HG02642 (cell line): ENCODE results near the gene RPL27A.

Source experiments
- ATAC-seq: cut with Tn5 transposase; IDR thresholded peaks from one replicate; pipeline ENCODE4 v1.9.1; 2021; ENCODE audit warnings: mild to moderate bottlenecking; ENCODE audit not compliant: unreplicated experiment, poor library complexity

RPL27A gene

DNA sequence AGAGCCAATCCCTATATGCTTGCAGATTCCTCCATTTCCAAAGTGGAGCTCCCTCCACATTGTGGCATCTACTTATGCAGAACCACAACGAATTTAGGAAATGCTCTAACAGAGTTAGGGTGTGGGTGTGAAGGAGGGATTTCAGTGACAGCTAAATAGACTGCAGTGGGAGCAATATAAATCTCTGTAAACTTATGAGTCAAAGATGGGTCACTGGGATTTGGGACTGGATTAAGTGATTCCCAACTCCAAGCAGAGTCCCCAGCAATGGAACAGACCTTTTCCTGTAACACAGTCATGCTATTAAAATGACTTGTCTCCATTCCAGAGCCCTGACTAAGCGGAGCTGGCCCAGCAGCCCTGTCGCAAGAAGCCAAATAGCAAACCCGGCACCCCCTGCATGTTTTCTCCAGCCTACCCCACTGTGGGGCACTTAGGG, 36.6 kb downstream of the RPL27A start:
- ATAC-seq = no peak

DNA sequence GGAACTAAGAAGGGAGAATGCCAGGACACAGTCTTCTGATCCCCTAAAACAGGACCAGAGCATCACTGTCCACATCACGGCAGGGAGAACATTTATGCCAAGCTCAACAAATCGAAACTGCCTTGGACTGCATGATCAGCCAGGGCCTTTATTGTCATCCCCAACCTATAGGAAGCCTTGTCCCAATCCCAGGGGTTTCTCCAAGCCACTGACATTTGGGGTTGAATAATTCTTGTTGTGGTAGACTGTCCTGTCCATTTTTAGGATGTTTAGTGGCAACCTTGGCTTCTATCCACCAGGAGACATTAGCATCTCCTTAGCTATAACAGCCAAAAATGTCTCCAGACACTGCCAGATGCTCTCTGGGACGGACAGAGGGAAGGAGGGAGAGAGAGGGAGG, 37.1 kb downstream of the RPL27A start:
- ATAC-seq = no peak

DNA sequence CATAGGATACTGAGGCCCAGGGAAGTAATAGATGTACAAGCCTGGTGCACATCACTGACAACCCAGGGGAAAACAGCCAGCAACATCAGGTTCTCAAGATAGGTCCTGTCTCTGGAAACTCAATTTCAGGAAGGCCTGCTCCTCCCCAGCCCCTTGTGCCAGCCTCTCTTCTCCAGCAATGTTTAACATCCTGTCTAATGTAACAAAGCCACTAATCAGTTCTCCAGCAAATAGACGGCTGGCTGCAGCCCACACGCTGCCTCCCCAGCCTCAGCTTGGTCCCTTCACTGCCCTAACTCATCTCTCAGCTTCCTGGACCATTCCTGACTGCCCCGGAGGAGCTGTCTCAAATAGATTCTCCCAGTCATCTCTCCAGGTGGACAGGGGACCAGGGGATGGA, 37.8 kb downstream of the RPL27A start:
- ATAC-seq = no peak

DNA sequence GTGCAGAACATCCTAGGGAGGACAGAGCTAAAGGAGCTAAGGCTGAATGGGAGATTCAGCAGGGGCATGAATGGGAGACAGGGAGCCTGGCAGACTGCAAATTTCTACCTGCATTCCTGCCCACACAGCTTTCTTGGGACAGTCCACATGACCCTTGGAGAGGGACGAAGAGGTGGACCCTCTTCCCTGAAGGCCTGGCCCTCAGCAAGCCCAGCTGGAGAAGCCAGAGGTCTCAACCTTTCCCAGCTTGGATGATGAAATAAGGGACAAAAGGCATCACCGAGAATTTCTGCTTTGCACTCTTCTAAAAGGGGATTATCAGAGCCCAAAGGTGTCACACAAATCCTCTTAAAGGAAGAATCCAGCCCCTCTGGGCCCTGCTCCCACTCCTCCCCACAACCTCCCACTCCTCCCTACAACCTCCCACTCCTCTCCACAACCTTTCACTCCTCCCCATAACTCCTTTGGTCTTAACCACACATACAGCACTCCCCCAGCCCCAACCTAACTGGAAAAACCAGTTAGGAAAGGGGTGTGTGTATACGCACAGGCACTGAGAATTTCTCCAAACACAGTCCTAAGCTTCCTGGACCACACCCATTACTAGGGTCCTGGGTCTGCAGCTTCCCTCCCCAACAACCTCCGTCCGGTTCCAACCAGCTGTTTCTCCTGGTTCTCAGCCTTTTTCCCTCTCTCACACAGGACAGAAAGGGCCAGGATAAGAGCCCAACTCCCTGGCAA, 38.4 kb downstream of the RPL27A start:
- ATAC-seq = no peak

DNA sequence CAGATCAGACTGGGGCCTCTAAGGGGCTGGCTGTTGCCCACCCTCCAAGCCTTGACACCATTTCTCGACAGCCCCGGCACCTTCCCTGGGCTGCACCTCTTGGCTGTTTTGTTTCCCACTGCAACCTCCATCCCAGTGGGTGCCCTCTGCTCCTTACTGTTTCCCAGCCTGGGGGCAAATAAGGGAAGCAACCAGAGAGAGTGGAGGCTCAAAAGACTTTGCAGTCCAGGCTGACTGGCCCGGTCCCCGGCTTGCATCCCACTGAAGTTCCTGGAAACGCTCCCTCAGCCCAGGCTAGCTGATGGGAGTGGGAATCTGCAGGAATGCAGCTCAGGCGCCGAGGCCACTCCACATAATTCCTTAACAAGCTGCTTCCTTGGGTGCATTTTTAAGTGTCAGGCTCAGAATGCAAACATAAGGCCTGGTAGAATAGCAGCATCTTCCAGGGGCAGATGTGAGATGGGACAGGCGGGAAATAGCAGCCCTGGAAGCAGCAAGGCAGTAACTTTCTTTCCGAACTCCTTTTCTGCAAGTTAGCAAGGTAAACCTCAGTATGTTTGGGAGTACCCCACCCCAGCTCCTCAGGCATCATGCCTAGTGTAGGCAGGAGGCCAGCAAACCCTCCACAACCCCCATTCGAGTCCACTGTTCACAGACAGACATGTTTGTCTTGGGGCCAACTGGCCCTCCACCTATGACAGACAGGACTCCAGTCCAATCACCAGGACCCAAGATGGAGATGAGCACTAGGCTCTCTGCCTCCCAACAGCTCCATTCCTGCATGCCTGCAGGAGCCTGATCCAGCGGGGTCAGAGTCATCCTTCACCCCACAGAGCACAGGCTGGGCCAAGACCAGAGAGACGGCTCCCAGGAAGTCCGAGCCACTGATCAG, 39.3 kb downstream of the RPL27A start:
- no peak for ATAC-seq

DNA sequence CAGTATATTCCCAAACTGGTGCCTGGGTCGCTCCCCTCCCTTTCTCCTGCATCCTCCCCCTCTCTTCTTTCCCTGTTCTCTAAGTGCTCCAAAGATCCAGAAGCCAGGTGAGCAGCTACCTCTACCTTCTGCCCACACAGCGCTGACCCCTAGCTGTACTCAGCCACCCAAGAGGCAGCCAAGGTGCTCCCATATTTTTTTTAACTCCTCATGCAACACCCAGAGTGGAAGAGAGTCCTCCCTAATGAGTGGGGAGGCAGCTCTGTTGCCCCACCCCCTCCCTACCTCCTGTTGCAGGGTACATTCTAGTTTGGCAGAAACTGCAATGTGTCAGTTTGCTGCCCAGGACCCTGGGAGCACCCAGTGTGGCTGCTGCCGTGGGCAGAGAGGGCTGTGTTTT, 40.2 kb downstream of the RPL27A start:
- no peak for ATAC-seq

DNA sequence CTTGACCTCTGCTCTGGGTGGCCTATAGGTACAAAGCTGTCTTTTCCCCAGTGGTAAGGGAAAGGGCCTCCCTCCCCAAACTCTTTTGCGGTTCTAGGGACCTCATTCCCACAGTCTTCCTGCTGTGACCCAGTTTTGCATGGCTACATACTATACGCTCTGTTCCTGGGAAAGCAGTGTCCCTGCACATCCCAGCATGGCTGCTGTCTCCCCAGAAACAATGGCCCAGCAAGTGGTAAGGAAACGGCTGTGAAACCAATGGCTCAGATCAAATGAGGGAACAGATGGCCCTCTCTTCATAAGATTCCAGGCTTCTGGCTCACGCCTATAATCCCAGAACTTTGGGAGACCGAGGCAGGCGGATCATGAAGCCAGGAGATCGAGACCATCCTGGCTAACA, 41.1 kb downstream of the RPL27A start:
- no peak for ATAC-seq

DNA sequence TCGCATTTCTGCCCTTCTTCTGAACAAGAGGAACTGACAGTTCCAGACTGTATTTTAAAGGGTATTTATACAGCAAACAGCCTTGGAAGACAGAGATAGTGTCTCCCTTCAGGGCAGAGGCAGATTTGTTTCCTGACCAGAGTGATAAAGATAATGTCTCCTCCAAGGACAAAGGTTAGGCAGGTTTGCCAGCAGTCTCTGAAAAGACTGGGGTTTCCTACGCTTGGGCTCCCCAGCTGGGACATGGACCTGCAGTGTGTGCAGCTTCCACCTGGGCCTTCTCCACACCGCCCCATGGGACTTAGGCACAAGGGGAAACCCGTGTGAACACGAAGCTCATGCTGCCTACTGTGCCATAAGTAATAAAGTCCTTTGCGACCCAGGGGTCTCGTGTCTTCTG, 42.1 kb downstream of the RPL27A start:
- no peak for ATAC-seq

DNA sequence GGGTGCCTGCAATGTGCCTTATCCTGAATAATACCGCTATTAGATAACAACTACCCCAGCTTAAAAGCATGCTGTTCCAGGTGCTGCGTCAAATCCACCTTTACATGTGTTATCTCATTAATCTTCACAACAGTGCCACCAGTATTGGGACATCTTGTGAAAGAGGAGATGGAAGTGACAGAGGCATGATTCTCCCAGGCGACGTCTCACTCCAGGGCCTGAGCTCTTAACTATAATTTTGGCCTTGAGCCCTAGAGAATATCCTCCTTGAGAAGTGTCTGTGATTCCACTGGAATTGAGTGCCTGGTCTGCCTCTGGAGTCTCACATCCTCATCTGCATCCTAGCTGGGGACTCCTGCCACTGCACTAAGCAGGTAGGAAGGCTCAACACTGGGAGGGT, 43.8 kb downstream of the RPL27A start:
- no peak for ATAC-seq

DNA sequence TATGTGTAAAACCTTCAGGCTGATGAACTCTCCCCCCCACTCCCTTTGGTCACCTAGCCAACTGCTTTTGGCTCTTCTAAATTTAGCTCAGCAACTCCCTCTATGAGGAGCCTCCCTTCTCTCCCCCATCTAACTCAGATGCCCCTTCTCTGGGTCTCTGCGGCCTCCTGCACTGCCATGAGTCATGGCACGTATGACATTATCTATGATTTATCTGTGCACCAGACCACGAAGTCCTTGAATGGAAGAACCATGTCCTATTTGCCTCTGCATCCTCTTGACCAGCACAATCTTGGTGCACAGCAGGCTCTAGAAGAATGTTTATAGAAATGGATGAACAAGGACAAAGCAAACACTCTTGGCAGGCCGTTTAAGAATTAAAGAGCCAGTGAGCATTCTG, 46.0 kb downstream of the RPL27A start:
- no peak for ATAC-seq

DNA sequence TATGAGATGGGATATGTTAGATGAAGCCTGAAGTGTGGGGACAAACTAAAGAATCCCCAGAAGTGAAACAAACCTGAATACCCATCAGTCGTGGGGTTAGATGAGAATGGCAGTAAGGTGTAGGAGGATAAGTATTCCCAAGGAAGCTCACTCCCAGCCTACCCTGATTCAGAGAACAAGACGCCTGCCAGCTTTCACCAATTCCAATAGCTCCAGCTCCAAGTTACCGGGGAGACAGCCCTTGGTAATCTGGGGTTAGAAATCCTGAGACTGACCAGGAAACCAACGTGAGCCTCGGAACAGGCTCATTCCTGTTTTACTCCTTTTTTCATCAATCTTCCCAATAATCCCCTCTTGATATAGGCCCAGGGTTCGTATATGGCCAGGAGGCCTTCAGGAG, 46.5 kb downstream of the RPL27A start:
- ATAC-seq = no peak

DNA sequence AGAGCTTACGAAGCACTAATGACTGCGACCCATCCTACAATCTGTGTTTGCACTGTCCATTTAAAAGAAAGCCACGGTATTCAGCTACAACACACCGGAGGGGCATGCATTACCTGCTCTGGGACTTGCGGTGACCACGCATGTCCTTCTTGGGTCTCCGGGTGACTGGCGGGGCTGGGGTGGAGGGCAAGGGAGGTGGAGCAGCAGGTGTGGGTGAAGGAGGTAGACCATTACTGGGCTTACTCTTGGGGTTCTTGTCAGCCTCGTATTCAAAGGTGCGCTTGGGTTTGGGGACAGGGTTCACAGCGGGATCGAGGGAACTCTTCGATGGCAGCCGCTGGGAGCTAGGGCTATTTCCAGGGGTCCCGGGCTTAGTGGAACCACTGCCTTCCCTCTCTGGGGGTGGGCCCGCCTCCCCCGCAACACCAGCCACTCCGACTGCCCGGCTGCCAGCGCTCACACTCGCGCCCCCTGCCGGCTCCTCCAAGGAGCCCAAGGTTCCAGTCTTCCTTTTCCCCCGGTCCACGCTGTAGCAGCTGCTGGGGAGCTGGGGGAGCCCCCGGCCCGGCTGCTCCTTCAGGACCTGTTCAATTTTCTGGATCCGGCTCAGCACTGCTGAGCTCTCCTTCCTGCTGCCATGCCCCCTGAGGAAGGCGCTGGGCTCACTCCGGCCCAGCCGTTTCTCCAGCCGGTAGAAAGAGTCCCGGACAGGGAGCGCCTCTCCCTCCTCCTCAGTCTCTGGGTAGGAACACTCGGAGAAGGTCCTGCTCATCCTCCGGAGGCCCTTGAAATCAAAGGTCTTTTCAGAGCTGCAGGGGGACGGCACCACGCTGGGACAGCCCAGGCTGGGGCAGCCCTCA, 47.5 kb downstream of the RPL27A start:
- ATAC-seq = no peak

DNA sequence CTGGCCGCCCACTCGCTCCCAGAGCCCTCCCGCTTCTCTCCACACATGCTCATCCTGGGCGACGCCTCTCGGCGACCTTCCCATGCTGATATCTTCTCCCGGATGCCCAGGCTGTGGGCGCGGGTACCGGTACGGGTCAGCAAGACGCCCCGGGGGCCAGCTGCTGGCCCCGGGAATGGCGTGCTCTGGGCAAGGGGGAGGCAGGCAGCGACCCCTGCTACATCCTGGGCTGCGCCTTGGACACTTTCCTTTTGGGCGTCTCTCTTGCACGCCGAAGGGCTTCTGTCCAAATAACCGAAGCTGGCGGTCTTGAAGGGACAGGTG, 48.1 kb downstream of the RPL27A start:
- ATAC-seq = no peak

DNA sequence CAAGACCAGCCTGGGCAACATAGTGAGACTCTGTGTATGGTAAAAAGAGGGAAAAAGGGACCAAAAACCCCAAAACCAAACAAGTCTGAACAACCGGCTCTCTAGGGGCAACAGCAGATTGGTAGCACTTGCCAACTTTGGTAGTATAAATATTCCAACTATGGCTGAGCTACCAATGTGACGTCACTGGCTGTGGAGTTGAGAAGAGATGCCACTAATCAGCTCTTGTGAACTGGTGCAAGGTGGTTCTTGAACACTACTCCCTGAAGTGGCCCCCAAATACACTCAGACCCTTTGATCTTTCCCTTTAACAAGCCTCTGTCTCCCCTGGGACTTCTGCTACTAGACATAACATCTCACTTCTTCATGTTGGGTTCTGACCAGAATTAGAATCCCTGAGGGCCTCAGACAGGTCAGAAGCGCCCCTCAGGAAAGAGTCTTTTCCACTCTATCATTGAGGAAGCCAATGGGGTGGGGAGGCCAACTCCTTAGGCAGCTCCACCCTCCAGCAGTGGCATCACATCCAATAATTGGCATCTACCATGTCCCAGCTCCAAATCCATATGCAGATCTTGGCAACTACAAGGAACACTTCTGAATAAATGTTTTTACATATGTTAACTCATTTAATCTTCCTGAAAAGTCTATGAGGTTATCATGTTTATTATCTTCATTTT, 49.2 kb downstream of the RPL27A start:
- no peak for ATAC-seq

DNA sequence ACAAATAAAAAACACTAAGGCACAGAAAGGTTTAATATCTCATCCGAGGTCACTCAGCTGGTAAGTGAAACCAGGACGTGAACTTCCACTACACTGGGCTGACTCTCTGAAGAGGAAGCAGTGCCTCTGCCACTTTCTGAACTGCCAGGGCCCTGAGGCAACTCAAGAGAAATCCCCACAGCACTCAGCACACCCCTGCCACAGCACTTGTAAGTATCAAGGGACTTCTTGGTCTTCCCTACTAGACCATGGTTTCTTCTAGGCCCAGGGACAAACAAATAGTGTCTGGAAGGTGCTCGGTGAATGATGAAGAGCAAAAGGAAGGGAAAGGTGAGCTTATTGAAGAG, 49.7 kb downstream of the RPL27A start:
- peak; percentile 84 for ATAC-seq

DNA sequence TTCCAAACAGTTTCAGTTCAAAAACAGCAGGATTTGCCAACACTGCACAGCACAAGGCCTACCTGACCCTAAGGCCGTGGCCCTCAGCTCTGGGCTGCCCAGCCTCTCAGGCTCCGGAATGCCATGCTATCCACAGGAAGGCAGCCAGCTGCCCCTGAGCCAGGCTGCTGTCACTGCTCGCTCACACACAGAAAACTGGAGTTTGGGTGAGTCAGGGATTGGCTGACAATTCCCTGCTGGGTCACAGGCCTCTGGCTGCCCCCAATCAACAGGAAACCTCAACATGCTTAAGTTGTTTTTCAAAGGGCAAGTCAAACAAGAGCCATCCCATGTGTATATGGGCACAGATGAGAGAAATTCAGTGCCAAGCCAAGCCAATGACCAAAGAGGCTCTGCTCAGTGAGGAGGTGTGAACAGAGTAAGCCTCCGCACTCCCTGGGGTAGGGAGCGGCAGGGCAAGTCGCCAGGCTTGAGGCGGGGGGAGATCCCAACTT, 50.2 kb downstream of the RPL27A start:
- ATAC-seq = peak; percentile 15

DNA sequence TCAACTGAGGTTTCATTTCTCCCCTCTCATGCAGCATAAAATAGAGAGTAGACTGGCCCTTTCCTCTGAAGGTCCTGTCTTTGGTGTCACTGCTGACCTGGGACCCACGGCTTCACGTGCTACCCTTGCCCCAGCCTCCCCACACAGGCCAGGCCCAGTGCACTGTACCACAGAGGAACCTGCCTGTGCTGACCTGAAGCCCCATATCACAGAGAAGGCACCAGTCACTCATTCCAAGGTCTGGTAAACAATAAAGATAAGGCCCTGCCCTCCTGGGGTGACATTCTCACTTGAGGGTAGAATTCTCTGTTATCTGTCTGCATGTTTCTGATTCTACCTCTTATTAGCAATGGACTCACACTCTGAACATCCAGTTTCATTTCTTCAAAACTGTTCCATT, 51.3 kb downstream of the RPL27A start:
- no peak for ATAC-seq

DNA sequence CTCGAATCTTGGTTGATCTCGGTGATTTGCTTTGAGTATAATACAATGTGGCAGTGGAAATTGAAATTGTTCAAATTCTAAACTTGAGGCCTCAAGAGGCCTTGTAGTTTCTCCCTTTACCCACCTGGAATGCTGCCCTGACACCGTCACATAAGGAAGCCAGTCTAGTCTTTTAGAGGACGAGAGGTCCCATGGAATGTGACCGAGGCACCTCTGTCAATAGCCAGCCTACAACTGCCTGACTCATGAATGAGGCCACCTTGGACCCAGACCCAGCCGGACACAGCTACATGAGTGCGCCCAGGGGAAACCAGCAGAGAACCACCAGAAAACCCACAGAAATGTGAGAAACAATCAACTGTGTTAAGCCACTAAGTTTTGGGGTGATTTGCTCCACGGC, 52.5 kb downstream of the RPL27A start:
- ATAC-seq = no peak

DNA sequence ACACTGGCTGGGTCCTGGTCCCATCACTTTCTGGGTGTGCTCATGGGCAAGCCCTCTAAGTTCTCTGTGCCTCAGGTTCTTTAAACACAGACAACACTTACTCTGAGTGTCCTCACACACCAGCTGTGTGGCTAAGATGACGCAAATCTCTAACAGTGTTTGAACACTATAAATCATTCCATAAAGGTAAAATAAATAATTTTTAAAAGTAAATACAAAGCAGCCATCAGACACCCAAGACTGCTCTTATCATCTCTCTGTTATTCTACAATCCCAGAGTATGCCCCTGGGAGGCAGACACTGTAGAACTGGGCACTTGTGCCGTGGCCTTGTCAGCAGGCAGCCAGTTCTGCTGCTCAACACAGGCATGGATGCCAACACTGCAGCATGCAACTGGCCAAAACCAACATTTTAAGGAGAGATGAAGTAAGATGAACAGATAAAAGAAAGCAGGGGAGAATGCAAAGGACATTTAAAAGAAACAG, 56.8 kb downstream of the RPL27A start:
- ATAC-seq = no peak
